Hypothalamus (tissue), 51 donors: Measurements from ENCODE around the gene CCNL1.
A peak's percentile ranks its signal among the peaks of the same experiment; 100 is the strongest.

Experiments used
- DNase-seq, 51 donors: peaks; one replicate each; lab custom pipeline; 2025; lab: John Stamatoyannopoulos, UW

Gene CCNL1

DNA sequence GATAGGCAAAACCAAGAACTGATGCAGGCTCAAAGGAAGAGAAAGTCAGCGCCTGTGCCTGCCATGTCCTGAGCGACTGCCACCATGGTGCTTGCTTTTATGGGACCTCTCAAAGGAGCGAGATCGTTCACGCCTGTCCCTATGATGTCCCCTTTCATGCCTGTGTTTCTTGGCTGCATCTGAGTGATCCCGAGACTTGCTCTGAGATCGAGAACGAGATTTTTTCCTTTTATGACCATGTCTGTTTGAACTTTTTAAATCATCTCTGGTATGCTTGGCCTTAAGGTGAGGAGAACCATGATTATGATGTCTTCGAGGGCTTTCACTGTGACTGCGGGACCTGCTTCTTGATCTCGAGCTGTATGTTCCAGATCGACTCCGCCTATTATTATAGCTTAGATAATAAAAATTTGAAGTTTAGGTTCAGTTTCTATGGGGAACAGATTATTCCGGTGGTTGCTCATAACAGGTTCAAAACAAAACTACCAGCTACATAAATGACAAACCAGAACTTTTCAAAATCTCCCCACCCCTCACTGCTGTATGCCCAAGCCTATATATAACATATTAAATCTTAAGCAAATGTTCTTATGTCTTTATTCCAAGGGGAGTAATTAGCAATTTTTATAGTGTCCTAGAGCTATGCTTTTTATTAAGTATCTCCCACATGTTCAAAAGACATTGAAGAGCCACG lies 11.6 kb downstream of the CCNL1 start:
- DNase-seq: no peak

- no peak for DNase-seq
Observed at GRCh38 chr3:157147099-157147803, 12.7 kb downstream of the CCNL1 start.

- no peak for DNase-seq
Observed at GRCh38 chr3:157145606-157146322, 14.2 kb downstream of the CCNL1 start.

DNA sequence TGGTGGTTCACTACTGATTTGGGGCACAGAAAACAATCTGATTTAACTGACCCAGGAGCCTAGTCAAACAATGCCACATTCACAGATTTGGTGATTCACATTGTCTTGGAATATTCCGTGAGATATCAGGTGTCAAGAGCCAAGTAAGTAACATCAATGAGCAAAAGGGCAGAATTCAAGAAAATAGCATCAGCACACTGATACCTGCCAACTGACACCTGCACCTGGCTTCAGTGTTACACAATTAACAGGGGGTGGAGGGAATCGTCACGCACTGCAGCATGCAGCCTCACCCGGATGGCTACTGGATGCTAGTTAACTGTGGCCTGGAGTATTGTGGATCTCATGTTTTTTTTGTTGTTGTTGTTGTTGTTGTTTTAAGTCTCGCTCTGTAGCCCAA lies 17.6 kb downstream of the CCNL1 start:
- no peak for DNase-seq

GRCh38 chr3:157139938-157140534 lies 19.9 kb downstream of the CCNL1 start:
- DNase-seq: no peak

- DNase-seq: peak in 4 of 51 donors; percentile 12 to 72 (median 24)
Observed at GRCh38 chr3:157136647-157137387, 23.1 kb downstream of the CCNL1 start.

GRCh38 chr3:157135671-157136396 lies 24.1 kb downstream of the CCNL1 start:
- DNase-seq: peak in 14 of 51 donors; percentile 14 to 55 (median 37)

DNA sequence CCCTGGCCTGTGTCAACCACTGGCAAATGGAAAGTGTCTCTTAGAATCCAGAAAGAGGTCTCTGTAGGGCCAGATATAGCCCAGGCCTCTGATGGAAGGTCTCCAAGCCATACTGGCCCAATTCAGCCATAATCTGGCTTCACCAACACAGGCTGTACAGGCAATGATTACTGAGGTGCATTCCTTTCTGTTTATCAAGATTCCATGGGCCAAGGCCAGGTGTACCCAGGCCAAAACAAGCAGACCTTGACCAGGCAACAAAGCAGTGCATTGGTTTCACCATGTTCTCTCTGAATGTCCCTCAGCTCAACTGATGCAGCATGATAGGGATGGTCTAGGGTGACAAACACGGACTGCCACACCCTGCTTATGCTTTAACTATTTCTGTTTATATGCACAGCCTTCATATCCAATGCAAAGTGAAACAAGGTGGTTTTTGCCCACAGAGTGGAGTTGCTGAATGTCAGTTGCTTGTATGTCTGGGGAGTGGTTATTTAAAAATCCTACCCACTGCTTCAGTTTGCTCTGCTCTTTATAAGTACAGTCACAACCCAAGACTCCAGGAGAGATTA lies 25.2 kb downstream of the CCNL1 start:
- DNase-seq: peak in 1 of 51 donors; percentile 50

- no peak for DNase-seq
Observed at GRCh38 chr3:157133434-157134320, 26.3 kb downstream of the CCNL1 start.

- DNase-seq: peak in 35 of 51 donors; percentile 5 to 89 (median 62)
Observed at GRCh38 chr3:157132936-157133335, 27.0 kb downstream of the CCNL1 start.

- DNase-seq: peak in 1 of 51 donors; percentile 50
Observed at GRCh38 chr3:157132341-157132740, 27.6 kb downstream of the CCNL1 start.

DNA sequence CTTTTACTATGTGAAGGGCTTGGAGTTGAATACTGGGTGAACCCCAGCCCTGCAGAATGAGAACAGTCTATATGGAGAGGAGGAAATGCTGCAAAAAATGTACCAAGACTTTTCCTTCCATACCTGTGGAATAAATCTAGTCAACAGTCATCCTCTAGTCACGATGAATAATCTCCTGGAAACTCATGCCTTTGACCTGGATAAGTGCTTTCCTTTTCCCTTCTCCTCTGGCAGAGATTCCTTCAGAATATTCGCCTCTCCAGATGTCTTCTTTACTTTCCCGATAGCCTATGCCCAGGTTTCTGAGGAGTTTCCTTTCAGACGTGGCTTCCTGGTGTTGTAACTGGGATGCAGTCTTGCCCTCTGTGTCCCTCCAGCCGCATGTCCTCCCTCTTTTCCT lies 28.1 kb downstream of the CCNL1 start:
- no peak for DNase-seq

- DNase-seq: peak in 29 of 51 donors; percentile 8 to 60 (median 38)
Observed at GRCh38 chr3:157130467-157131251, 29.3 kb downstream of the CCNL1 start.

DNA sequence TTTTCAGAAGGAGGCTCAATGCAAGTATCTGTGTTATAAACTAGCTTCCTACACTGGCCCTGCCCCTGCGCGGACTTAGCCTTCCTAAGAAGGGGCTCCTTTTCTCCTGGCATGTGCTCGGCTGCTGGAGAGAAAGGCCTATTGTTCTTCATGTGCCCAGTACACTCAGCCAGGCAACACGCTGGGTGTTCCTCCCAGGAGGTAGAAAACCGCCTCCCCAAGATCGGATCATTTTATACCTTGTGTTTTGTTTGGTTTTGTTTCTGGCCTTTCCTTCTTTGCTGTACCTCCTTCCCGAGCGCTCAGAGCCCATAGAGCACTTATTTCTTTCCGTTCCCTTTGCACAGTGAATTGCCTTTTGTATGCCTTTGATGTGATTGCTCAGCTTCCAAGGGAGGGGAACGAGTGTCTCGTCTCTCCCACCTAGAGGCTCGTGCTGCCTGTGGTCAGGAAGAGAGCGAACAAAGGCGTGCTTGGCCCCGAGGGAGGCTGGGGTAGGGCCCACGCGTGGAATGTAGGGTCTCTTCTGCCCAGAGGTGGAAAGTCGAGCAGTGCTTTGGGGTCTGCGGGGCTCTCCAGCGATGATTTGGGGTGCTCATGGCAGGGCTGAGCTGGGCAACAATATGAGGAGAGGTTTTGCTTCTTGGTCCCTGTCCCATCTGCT lies 30.0 kb downstream of the CCNL1 start:
- DNase-seq: peak in 33 of 51 donors; percentile 4 to 84 (median 50)

- peak in 6 of 51 donors; percentile 14 to 58 (median 24) for DNase-seq
Observed at GRCh38 chr3:157128771-157129681, 30.9 kb downstream of the CCNL1 start.
